ENCODE results near the gene SEC62. TPM values are rescaled to one million over a fixed set of nuclear protein-coding genes. Genes with fewer than 3 reads are reported as not detected.

Gene SEC62
- total RNA-seq, 1 experiment from 2014 or later: 51.2 TPM

DNA sequence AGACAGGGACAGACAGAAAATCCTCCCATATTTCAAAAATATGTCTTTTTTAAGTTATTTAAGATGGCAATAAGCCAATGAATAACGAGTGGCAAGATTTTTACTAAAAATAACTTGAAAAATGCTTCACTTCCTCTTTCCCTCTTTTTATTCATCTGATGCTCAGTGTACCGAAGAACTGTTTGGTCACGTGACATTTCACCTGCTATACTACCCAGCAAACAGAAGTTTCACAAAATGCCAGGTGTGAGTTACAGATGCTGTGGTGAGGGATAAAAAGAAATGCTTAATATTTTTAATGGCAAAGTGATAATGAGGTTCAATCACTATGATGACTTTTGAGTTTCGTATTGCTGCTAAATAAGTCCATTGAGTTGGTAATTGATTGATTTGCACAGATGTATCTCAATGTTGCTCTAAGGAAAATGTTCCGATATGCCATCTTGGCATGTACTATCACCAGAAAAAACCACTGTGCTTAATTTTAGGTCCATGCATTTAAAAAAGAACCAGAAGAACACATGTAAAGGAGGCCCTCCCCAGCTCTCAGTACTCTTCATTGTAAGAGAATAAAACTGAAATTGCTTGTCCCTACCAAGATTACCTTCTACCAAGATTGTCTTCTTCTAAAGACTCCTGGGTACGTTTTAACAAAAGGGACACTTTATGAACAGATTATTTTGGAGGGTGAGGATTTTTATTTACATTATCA is 26.0 kb upstream of the SEC62 start (continued):
- no peak for TF ChIP-seq ZNF532 (CRISPR knock-in tag; IDR thresholded peaks at IDR 0.05; ENCODE audit: borderline replicate concordance)
- TF ChIP-seq TEAD1 (CRISPR knock-in tag; IDR thresholded peaks at IDR 0.05): no peak
- TF ChIP-seq ZNF423 (CRISPR knock-in tag; IDR thresholded peaks at IDR 0.05): no peak
- TF ChIP-seq GTF2I (CRISPR knock-in tag; conservative IDR thresholded peaks at IDR 0.05): no peak
- TF ChIP-seq TCF7 (CRISPR knock-in tag; IDR thresholded peaks at IDR 0.05; ENCODE audit: low read depth): no peak
- no peak for TF ChIP-seq ATF1 (CRISPR knock-in tag; IDR thresholded peaks at IDR 0.05)

- CTCF ChIA-PET: no interaction called here
- TF ChIP-seq, protein P1, sequence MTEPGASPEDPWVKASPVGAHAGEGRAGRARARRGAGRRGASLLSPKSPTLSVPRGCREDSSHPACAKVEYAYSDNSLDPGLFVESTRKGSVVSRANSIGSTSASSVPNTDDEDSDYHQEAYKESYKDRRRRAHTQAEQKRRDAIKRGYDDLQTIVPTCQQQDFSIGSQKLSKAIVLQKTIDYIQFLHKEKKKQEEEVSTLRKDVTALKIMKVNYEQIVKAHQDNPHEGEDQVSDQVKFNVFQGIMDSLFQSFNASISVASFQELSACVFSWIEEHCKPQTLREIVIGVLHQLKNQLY (CRISPR knock-in tag; IDR thresholded peaks at IDR 0.05): no peak
- TF ChIP-seq, protein P2, sequence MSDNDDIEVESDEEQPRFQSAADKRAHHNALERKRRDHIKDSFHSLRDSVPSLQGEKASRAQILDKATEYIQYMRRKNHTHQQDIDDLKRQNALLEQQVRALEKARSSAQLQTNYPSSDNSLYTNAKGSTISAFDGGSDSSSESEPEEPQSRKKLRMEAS (CRISPR knock-in tag; IDR thresholded peaks at IDR 0.05): no peak
- no peak for TF ChIP-seq NR2C2 (CRISPR knock-in tag; IDR thresholded peaks at IDR 0.05)
- no peak for TF ChIP-seq RELA (CRISPR knock-in tag; IDR thresholded peaks at IDR 0.05; ENCODE audit: borderline replicate concordance)
- TF ChIP-seq, protein P3, sequence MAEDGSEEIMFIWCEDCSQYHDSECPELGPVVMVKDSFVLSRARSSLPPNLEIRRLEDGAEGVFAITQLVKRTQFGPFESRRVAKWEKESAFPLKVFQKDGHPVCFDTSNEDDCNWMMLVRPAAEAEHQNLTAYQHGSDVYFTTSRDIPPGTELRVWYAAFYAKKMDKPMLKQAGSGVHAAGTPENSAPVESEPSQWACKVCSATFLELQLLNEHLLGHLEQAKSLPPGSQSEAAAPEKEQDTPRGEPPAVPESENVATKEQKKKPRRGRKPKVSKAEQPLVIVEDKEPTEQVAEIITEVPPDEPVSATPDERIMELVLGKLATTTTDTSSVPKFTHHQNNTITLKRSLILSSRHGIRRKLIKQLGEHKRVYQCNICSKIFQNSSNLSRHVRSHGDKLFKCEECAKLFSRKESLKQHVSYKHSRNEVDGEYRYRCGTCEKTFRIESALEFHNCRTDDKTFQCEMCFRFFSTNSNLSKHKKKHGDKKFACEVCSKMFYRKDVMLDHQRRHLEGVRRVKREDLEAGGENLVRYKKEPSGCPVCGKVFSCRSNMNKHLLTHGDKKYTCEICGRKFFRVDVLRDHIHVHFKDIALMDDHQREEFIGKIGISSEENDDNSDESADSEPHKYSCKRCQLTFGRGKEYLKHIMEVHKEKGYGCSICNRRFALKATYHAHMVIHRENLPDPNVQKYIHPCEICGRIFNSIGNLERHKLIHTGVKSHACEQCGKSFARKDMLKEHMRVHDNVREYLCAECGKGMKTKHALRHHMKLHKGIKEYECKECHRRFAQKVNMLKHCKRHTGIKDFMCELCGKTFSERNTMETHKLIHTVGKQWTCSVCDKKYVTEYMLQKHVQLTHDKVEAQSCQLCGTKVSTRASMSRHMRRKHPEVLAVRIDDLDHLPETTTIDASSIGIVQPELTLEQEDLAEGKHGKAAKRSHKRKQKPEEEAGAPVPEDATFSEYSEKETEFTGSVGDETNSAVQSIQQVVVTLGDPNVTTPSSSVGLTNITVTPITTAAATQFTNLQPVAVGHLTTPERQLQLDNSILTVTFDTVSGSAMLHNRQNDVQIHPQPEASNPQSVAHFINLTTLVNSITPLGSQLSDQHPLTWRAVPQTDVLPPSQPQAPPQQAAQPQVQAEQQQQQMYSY (CRISPR knock-in tag; IDR thresholded peaks at IDR 0.05): no peak
- TF ChIP-seq, protein P4, sequence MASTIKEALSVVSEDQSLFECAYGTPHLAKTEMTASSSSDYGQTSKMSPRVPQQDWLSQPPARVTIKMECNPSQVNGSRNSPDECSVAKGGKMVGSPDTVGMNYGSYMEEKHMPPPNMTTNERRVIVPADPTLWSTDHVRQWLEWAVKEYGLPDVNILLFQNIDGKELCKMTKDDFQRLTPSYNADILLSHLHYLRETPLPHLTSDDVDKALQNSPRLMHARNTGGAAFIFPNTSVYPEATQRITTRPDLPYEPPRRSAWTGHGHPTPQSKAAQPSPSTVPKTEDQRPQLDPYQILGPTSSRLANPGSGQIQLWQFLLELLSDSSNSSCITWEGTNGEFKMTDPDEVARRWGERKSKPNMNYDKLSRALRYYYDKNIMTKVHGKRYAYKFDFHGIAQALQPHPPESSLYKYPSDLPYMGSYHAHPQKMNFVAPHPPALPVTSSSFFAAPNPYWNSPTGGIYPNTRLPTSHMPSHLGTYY (CRISPR knock-in tag; IDR thresholded peaks at IDR 0.05): no peak
- no peak for TF ChIP-seq PRRX2 (CRISPR knock-in tag; IDR thresholded peaks at IDR 0.05)
- TF ChIP-seq, protein P5, sequence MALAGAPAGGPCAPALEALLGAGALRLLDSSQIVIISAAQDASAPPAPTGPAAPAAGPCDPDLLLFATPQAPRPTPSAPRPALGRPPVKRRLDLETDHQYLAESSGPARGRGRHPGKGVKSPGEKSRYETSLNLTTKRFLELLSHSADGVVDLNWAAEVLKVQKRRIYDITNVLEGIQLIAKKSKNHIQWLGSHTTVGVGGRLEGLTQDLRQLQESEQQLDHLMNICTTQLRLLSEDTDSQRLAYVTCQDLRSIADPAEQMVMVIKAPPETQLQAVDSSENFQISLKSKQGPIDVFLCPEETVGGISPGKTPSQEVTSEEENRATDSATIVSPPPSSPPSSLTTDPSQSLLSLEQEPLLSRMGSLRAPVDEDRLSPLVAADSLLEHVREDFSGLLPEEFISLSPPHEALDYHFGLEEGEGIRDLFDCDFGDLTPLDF (CRISPR knock-in tag; IDR thresholded peaks at IDR 0.05): no peak
- Mint-ChIP-seq H3K36me3 (peaks cover 5% of the 10 kb centered on the region; the same call in 1 of the 2 replicates), H3K4me3 (no peak overlapping the region), H3K9me3 (peaks cover 14% of the 10 kb centered on the region), H3K27me3 (ENCODE audit: low read depth) (no peaks in the 10 kb centered on the region), H3K4me1 (peaks cover 4% of the 10 kb centered on the region), H3K27ac (no peak overlapping the region; the same call in 1 of the 2 replicates)
- POLR2A ChIA-PET: no interaction called here
- no peak for DNase-seq (ENCODE audit: low spot score)
- no peak for ATAC-seq
Measured at GRCh38 chr3:169945313-169945712, 21.3 kb upstream of the SEC62 start.

All from WTC11 (cell line).